ENCODE data around the gene MS4A10. TPM values are rescaled to one million over a fixed set of nuclear protein-coding genes. Genes with fewer than 3 reads are reported as not detected.

MS4A10 gene
- polyA plus RNA-seq, 1 donor from 2014 or later: not detected

DNA sequence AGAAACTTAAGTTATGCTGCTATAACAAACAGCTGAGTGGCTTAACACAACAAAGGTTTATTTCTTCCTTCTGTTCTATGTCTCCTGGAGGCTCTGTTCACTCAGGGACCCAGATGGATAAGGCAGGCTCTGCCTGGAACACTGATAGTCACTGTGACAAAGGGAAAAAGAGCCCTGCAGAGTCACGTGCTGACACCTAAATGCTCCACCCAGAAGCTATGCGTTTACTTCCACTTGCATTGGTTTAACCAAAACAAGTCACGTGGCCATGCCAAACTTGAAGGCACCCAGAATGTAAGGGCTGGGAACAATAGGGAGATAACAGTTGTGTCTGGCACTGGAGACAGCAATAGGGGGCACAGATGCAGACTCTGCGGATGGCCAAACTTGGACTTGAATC is 31.8 kb upstream of the MS4A10 start:
- no peaks in the 10 kb centered on the region for H4K20me1 ChIP-seq (ENCODE audit: insufficient read depth)
- H2AFZ ChIP-seq (ENCODE audit: low read depth, low read length): no peak overlapping the region
- no peak overlapping the region for H3K4me2 ChIP-seq (ENCODE audit: low read length)
- H3K9me3 ChIP-seq (ENCODE audit: low read length): no peaks in the 10 kb centered on the region
- H3K9ac ChIP-seq (ENCODE audit: low read length): no peak overlapping the region
- no peaks in the 10 kb centered on the region for H3K36me3 ChIP-seq (ENCODE audit: insufficient read depth, low read length)
- TF ChIP-seq MXI1 (conservative IDR thresholded peaks at IDR 0.05; ENCODE audit: poor library complexity, severe bottlenecking): no peak
- no peaks in the 10 kb centered on the region for H3K79me2 ChIP-seq (replicated peaks; ENCODE audit: insufficient read depth, low read length)
- H3K4me3 ChIP-seq (ENCODE audit: low read length): no peak overlapping the region
- H3F3A ChIP-seq (ENCODE audit: insufficient read depth, low read length, poor library complexity, severe bottlenecking): no peaks in the 10 kb centered on the region
- no peaks in the 10 kb centered on the region for H3K9me2 ChIP-seq (ENCODE audit: insufficient read depth, low read length)
- no peaks in the 10 kb centered on the region for H3K27me3 ChIP-seq (ENCODE audit: insufficient read depth, low read depth, low read length)
- no peak overlapping the region for H3K27ac ChIP-seq (ENCODE audit: low read length)

DNA sequence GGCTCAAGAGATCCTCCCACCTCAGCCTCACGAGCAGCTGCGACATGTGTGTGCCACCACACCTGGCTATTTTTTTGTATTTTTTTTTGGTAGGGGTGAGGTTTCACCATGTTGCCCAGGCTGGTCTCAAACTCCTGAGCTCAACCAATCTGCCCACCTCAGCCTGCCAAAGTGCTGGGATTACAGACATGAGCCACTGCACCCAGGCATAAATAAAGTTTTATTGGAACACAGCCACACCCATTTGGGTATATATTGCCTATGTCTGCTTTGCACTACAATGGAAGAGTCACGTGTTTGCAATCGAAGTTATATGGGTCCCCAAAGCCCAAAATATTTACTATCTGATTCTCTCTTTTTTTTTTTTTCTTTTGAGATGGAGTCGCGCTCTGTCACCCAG is 30.2 kb upstream of the MS4A10 start:
- no peak overlapping the region for H3K27ac ChIP-seq (ENCODE audit: low read length)
- no peaks in the 10 kb centered on the region for H3K9me2 ChIP-seq (ENCODE audit: insufficient read depth, low read length)
- no peaks in the 10 kb centered on the region for H3K36me3 ChIP-seq (ENCODE audit: insufficient read depth, low read length)
- H3F3A ChIP-seq (ENCODE audit: insufficient read depth, low read length, poor library complexity, severe bottlenecking): no peaks in the 10 kb centered on the region
- H2AFZ ChIP-seq (ENCODE audit: low read depth, low read length): no peak overlapping the region
- no peak overlapping the region for H3K9ac ChIP-seq (ENCODE audit: low read length)
- H3K9me3 ChIP-seq (ENCODE audit: low read length): no peaks in the 10 kb centered on the region
- H4K20me1 ChIP-seq (ENCODE audit: insufficient read depth): no peaks in the 10 kb centered on the region
- H3K79me2 ChIP-seq (replicated peaks; ENCODE audit: insufficient read depth, low read length): no peaks in the 10 kb centered on the region
- TF ChIP-seq EZH2 (IDR thresholded peaks at IDR 0.05; ENCODE audit: borderline replicate concordance, insufficient read depth, low read length, poor library complexity, severe bottlenecking) (no peak), MXI1 (conservative IDR thresholded peaks at IDR 0.05; ENCODE audit: poor library complexity, severe bottlenecking) (no peak), POLR2AphosphoS5 (IDR thresholded peaks at IDR 0.05) (no peak), SMC3 (conservative IDR thresholded peaks at IDR 0.05; ENCODE audit: poor library complexity) (no peak), RAD21 (conservative IDR thresholded peaks at IDR 0.05) (no peak), TAF1 (IDR thresholded peaks at IDR 0.05; ENCODE audit: low read depth) (no peak), EP300 (conservative IDR thresholded peaks at IDR 0.05; ENCODE audit: poor library complexity, severe bottlenecking) (no peak)
- H3K4me2 ChIP-seq (ENCODE audit: low read length): no peak overlapping the region
- no peak overlapping the region for H3K4me3 ChIP-seq (ENCODE audit: low read length)
- H3K27me3 ChIP-seq (ENCODE audit: insufficient read depth, low read depth, low read length): no peaks in the 10 kb centered on the region

DNA sequence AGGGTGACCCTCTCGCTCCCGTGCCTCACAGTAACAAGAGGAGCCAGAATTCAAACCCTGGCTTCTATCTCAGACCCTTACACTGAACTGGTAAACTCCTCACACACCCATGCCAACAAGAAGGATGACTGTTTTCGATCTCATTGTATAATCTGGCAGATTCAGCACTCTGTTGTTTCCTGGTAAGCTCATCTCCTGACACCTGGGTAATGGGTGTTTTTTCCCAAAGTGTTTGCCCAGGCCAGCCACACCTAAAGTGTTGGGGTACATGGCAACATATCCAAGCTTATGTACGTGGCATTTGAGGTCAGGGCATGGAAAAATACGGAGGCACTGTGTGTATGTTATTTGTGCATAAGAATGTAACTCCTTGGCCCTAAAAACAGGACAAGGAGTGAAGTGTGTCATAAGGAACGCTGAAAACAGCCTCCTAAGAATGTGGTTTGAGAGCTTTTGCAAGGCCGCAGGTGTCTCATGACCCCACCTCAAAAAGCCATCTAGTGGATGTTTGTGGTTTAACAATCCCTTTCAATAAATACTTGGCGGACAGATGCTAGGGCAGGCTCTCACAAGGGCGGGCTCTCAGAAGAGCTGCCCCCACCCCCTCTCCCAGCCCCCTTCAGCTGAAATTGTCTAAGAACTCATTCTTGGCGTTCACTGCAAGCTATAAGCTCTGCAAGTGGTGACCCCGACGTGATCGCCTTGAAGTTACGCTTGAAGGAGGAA is 28.7 kb upstream of the MS4A10 start, which contains the start of gene MS4A15:
Gene MS4A15 (plus strand): TSS at position 561 of the 726 bp plus-strand sequence. CDS start 6,867 bp downstream, outside the sequence.
- H2AFZ ChIP-seq (ENCODE audit: low read depth, low read length): no peak within 1 kb of the TSS

More for the DNA sequence above, 28.7 kb upstream of the MS4A10 start, which contains the start of gene MS4A15:
- Histone ChIP-seq H3F3A (ENCODE audit: insufficient read depth, low read length, poor library complexity, severe bottlenecking) (no peaks in the 10 kb centered on the region), H3K9me2 (ENCODE audit: insufficient read depth, low read length) (no peaks in the 10 kb centered on the region), H3K27me3 (ENCODE audit: insufficient read depth, low read depth, low read length) (no peaks in the 10 kb centered on the region), H3K79me2 (replicated peaks; ENCODE audit: insufficient read depth, low read length) (no peaks in the 10 kb centered on the region), H3K4me2 (ENCODE audit: low read length) (no peak within 1 kb of the TSS), H3K9ac (ENCODE audit: low read length) (no peak within 1 kb of the TSS), H3K36me3 (ENCODE audit: insufficient read depth, low read length) (no peaks in the 10 kb centered on the region), H3K27ac (ENCODE audit: low read length) (no peak within 1 kb of the TSS), H4K20me1 (ENCODE audit: insufficient read depth) (no peaks in the 10 kb centered on the region), H3K4me3 (ENCODE audit: low read length) (no peak within 1 kb of the TSS), H3K9me3 (ENCODE audit: low read length) (no peaks in the 10 kb centered on the region)
- TF ChIP-seq POLR2AphosphoS5 (IDR thresholded peaks at IDR 0.05) (no peak), TAF1 (IDR thresholded peaks at IDR 0.05; ENCODE audit: low read depth) (no peak), EP300 (conservative IDR thresholded peaks at IDR 0.05; ENCODE audit: poor library complexity, severe bottlenecking) (no peak), MXI1 (conservative IDR thresholded peaks at IDR 0.05; ENCODE audit: poor library complexity, severe bottlenecking) (no peak), SMC3 (conservative IDR thresholded peaks at IDR 0.05; ENCODE audit: poor library complexity) (no peak), RAD21 (conservative IDR thresholded peaks at IDR 0.05) (no peak), EZH2 (IDR thresholded peaks at IDR 0.05; ENCODE audit: borderline replicate concordance, insufficient read depth, low read length, poor library complexity, severe bottlenecking) (no peak)
- TF ChIP-seq, protein P1, sequence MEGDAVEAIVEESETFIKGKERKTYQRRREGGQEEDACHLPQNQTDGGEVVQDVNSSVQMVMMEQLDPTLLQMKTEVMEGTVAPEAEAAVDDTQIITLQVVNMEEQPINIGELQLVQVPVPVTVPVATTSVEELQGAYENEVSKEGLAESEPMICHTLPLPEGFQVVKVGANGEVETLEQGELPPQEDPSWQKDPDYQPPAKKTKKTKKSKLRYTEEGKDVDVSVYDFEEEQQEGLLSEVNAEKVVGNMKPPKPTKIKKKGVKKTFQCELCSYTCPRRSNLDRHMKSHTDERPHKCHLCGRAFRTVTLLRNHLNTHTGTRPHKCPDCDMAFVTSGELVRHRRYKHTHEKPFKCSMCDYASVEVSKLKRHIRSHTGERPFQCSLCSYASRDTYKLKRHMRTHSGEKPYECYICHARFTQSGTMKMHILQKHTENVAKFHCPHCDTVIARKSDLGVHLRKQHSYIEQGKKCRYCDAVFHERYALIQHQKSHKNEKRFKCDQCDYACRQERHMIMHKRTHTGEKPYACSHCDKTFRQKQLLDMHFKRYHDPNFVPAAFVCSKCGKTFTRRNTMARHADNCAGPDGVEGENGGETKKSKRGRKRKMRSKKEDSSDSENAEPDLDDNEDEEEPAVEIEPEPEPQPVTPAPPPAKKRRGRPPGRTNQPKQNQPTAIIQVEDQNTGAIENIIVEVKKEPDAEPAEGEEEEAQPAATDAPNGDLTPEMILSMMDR (IDR thresholded peaks at IDR 0.05; ENCODE audit: poor library complexity, severe bottlenecking): no peak
- TF ChIP-seq, protein P2, sequence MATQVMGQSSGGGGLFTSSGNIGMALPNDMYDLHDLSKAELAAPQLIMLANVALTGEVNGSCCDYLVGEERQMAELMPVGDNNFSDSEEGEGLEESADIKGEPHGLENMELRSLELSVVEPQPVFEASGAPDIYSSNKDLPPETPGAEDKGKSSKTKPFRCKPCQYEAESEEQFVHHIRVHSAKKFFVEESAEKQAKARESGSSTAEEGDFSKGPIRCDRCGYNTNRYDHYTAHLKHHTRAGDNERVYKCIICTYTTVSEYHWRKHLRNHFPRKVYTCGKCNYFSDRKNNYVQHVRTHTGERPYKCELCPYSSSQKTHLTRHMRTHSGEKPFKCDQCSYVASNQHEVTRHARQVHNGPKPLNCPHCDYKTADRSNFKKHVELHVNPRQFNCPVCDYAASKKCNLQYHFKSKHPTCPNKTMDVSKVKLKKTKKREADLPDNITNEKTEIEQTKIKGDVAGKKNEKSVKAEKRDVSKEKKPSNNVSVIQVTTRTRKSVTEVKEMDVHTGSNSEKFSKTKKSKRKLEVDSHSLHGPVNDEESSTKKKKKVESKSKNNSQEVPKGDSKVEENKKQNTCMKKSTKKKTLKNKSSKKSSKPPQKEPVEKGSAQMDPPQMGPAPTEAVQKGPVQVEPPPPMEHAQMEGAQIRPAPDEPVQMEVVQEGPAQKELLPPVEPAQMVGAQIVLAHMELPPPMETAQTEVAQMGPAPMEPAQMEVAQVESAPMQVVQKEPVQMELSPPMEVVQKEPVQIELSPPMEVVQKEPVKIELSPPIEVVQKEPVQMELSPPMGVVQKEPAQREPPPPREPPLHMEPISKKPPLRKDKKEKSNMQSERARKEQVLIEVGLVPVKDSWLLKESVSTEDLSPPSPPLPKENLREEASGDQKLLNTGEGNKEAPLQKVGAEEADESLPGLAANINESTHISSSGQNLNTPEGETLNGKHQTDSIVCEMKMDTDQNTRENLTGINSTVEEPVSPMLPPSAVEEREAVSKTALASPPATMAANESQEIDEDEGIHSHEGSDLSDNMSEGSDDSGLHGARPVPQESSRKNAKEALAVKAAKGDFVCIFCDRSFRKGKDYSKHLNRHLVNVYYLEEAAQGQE (IDR thresholded peaks at IDR 0.05; ENCODE audit: borderline replicate concordance): no peak

Measured in neural cell (in vitro differentiated cells).